IMR-90 (cell line): ENCODE data around the gene TMEM212. TPM values are rescaled to one million over a fixed set of nuclear protein-coding genes. Genes with fewer than 3 reads are reported as not detected.

Experiments
- ATAC-seq: fragments of 200-7000 bp; cut with Tn5 transposase; 2 replicates; pipeline ENCODE4 v1.9.1; 2020; ENCODE audit warnings: low read depth, mild to moderate bottlenecking, moderate library complexity
- BruUV-seq: library from RNA; stranded (reverse); fragments of 400-500 nt; replicated peaks from 2 replicates; lab custom pipeline; 2021; lab: Mats Ljungman, UMichigan
- CTCF ChIA-PET: fragments of 300-600 bp; formaldehyde crosslinking; extraction: SDS; loops from one replicate; lab custom pipeline; 2021; ENCODE audit warnings: antibody characterized with exemption; lab: Yijun Ruan, JAX
- POLR2A ChIA-PET: fragments of 300-600 bp; sonication (Branson Sonifier 250); formaldehyde crosslinking; loops from one replicate; lab custom pipeline; 2022; ENCODE audit warnings: antibody characterized with exemption; ENCODE audit not compliant: unreplicated experiment; lab: Charles Lee
- DNase-seq: peaks from one replicate; pipeline ENCODE4 v3.0.0; 2013
- H2AFZ ChIP-seq: replicated peaks from 2 replicates; pipeline ENCODE3; 2013; ENCODE audit warnings: low read length, mild to moderate bottlenecking; ENCODE audit not compliant: poor library complexity
- H2AK5ac ChIP-seq: 2 replicates; pipeline ENCODE4 v1.6.1; 2013; ENCODE audit warnings: low read depth, low read length, inconsistent platforms
- H2AK9ac ChIP-seq: replicated peaks from 2 replicates; pipeline ENCODE3; 2013; ENCODE audit warnings: mild to moderate bottlenecking, low read depth, low read length, moderate library complexity; ENCODE audit not compliant: poor library complexity
- H2BK120ac ChIP-seq: 2 replicates; pipeline ENCODE4 v1.6.1; 2013; ENCODE audit warnings: low read depth, low read length, inconsistent platforms
- H2BK15ac ChIP-seq: 3 replicates; pipeline ENCODE4 v1.6.1; 2013; ENCODE audit warnings: low read depth, low read length, inconsistent platforms
- H2BK20ac ChIP-seq: 2 replicates; pipeline ENCODE4 v1.6.1; 2013; ENCODE audit warnings: low read depth, mild to moderate bottlenecking, inconsistent platforms, low read length, moderate library complexity
- H2BK5ac ChIP-seq: 2 replicates; pipeline ENCODE4 v1.6.1; 2013; ENCODE audit warnings: mild to moderate bottlenecking, low read depth, low read length, inconsistent platforms; ENCODE audit not compliant: poor library complexity, severe bottlenecking
- H3K14ac ChIP-seq: replicated peaks from 2 replicates; pipeline ENCODE4 v1.6.1; 2013; ENCODE audit warnings: low read depth, low read length, inconsistent platforms
- H3K18ac ChIP-seq: 2 replicates; pipeline ENCODE4 v1.6.1; 2013; ENCODE audit warnings: low read depth, low read length, control low read depth
- H3K23ac ChIP-seq: 2 replicates; pipeline ENCODE4 v1.6.1; 2013; ENCODE audit warnings: low read depth, low read length, inconsistent platforms
- H3K27ac ChIP-seq: 2 replicates; pipeline ENCODE4 v1.5.1; 2013; ENCODE audit warnings: mild to moderate bottlenecking, control low read depth, low read length; ENCODE audit not compliant: insufficient read depth
- H3K27me3 ChIP-seq: 2 replicates; pipeline ENCODE4 v1.6.1; 2013; ENCODE audit warnings: low read length; ENCODE audit not compliant: control insufficient read depth, insufficient read depth
- H3K36me3 ChIP-seq: 2 replicates; pipeline ENCODE4 v1.6.1; 2013; ENCODE audit warnings: low read length, mixed read lengths; ENCODE audit not compliant: control insufficient read depth, insufficient read depth
- H3K4ac ChIP-seq: 2 replicates; pipeline ENCODE4 v1.6.1; 2013; ENCODE audit warnings: low read depth, low read length, inconsistent platforms
- H3K4me1 ChIP-seq: 2 replicates; pipeline ENCODE4 v1.6.1; 2013; ENCODE audit warnings: low read length, mixed read lengths; ENCODE audit not compliant: control insufficient read depth, insufficient read depth
- H3K4me2 ChIP-seq: 2 replicates; pipeline ENCODE4 v1.6.1; 2013; ENCODE audit warnings: low read depth, mild to moderate bottlenecking, control low read depth, low read length, moderate library complexity
- H3K4me3 ChIP-seq: 2 replicates; pipeline ENCODE4 v1.5.1; 2013; ENCODE audit warnings: low read depth, mild to moderate bottlenecking, control low read depth, low read length, moderate library complexity; ENCODE audit not compliant: insufficient read depth
- H3K56ac ChIP-seq: 2 replicates; pipeline ENCODE4 v1.6.1; 2013; ENCODE audit warnings: low read length, inconsistent platforms; ENCODE audit not compliant: insufficient read depth; ENCODE audit errors: extremely low read depth
- H3K79me1 ChIP-seq, 2 experiments: 2 replicates each; pipeline ENCODE4 v1.6.1; 2013; ENCODE audit warnings: low read length in 2 of 2, inconsistent platforms in 1 of 2, low read depth in 1 of 2
- H3K9ac ChIP-seq: 2 replicates; pipeline ENCODE4 v1.6.1; 2013; ENCODE audit warnings: low read depth, low read length, control low read depth
- H3K9me1 ChIP-seq: 2 replicates; pipeline ENCODE4 v1.6.1; 2013; ENCODE audit warnings: low read length, inconsistent platforms; ENCODE audit not compliant: insufficient read depth
- H3K9me3 ChIP-seq: 2 replicates; pipeline ENCODE4 v1.6.1; 2013; ENCODE audit warnings: low read length; ENCODE audit not compliant: control insufficient read depth, insufficient read depth
- H4K20me1 ChIP-seq: 2 replicates; pipeline ENCODE4 v1.6.1; 2013; ENCODE audit warnings: low read length, inconsistent platforms; ENCODE audit not compliant: insufficient read depth
- H4K5ac ChIP-seq: 2 replicates; pipeline ENCODE4 v1.6.1; 2013; ENCODE audit warnings: mild to moderate bottlenecking, low read depth, low read length, control low read depth
- H4K8ac ChIP-seq, 2 experiments: 2 replicates each; pipeline ENCODE4 v1.6.1; 2013; ENCODE audit warnings: low read depth in 2 of 2, low read length in 2 of 2, control low read depth in 1 of 2, inconsistent platforms in 1 of 2
- H4K91ac ChIP-seq: 2 replicates; pipeline ENCODE4 v1.6.1; 2013; ENCODE audit warnings: low read depth, low read length, inconsistent platforms; ENCODE audit not compliant: insufficient read depth
- CEBPB ChIP-seq: IDR thresholded peaks from 2 replicates; pipeline ENCODE4 v1.6.1; 2012; ENCODE audit warnings: low read depth, low read length, improper control_type of control experiment
- CTCF ChIP-seq: conservative IDR thresholded peaks from 2 replicates; pipeline ENCODE4 v1.5.1; 2012; ENCODE audit warnings: mild to moderate bottlenecking, low read depth, low read length, improper control_type of control experiment
- FOS ChIP-seq: fragments of 150-350 bp; IDR thresholded peaks from 2 replicates; pipeline ENCODE4 v1.6.1; 2016; ENCODE audit warnings: low read depth, low read length
- MAFK ChIP-seq: IDR thresholded peaks from 2 replicates; pipeline ENCODE4 v1.6.1; 2012; ENCODE audit warnings: low read depth, low read length, improper control_type of control experiment
- MAZ ChIP-seq: IDR thresholded peaks from 2 replicates; pipeline ENCODE4 v1.6.1; 2012; ENCODE audit warnings: low read depth, mild to moderate bottlenecking, low read length, improper control_type of control experiment, moderate library complexity, borderline replicate concordance
- POLR2A ChIP-seq: IDR thresholded peaks from 2 replicates; pipeline ENCODE4 v1.6.1; 2012; ENCODE audit warnings: mild to moderate bottlenecking, low read depth, low read length
- RAD21 ChIP-seq: IDR thresholded peaks from 2 replicates; pipeline ENCODE4 v1.6.1; 2012; ENCODE audit warnings: low read length, improper control_type of control experiment
- WGBS, 2 experiments: methylation state at CpG; one replicate each; pipeline versions ENCODE4 v1.1.5 to v1.1.7; 2013; ENCODE audit warnings: missing lambda C conversion rate in 2 of 2; ENCODE audit not compliant: insufficient read length in 1 of 2; ENCODE audit errors: extremely low coverage in 2 of 2; 5-methylcytosine and 5-hydroxymethylcytosine counted together
- dilution Hi-C: fragments of 300-500 bp; cut with HindIII; formaldehyde crosslinking; loops from one replicate; pipeline ENCODE4 v1.14.3; 2018; ENCODE audit warnings: low sequenced_read_pairs; ENCODE audit not compliant: unreplicated experiment
- in situ Hi-C: fragments of 300-500 bp; cut with MboI; formaldehyde crosslinking; loops from 3 replicates; pipeline ENCODE4 v1.14.3; 2019; ENCODE audit warnings: low sequenced_read_pairs, inconsistent platforms, mixed read lengths
- intact Hi-C: fragments of 100-400 bp; cut with micrococcal nuclease; formaldehyde crosslinking; loops from 2 replicates; pipeline ENCODE4 v1.10.0; 2022
- polyA plus RNA-seq, 3 experiments: library from polyadenylated mRNA; depleted of rRNA; stranded (reverse); fragments of >200 nt; gene quantifications; 2 replicates each; pipeline ENCODE4 v1.2.3, GENCODE V29; 2012; ENCODE audit warnings: low replicate concordance in 1 of 3
- total RNA-seq: library from RNA; depleted of rRNA; stranded (reverse); fragments of >200 nt; gene quantifications from 2 replicates; pipeline ENCODE4 v1.2.3, GENCODE V29; 2012

Gene TMEM212
- total and polyA plus RNA-seq, 2 of the 4 experiments (the other 2 are of a cell fraction): not detected

GRCh38 chr3:171838218-171838720 lies 4.9 kb upstream of the TMEM212 start:
- H2BK15ac ChIP-seq: peak overlapping the region; percentile 95; the same call in 2 of the 3 replicates
- peaks cover 11% of the 10 kb centered on the region for H3K4me1 ChIP-seq
- H3K4me3 ChIP-seq: peak overlapping the region; percentile 24; the same call in 1 of the 2 replicates
- DNase-seq (peak; percentile 78), ATAC-seq (peak; percentile 82)
- H3K9me1 ChIP-seq: no peaks in the 10 kb centered on the region; the same call in none of the 2 replicates
- dilution Hi-C loops (no loop called here), intact Hi-C loops (loop anchor here (1.0 kb wide), 1 partner anchor 36 kb away; no protein-coding TSS in a partner anchor), in situ Hi-C loops (no loop called here)
- H4K8ac ChIP-seq: peak overlapping the region; percentile 66 to 89; a peak in 3 of 4 replicates
- H3K18ac ChIP-seq: peak overlapping the region; percentile 74
- no peak overlapping the region for H2AK9ac ChIP-seq
- H2BK120ac ChIP-seq: peak overlapping the region; percentile 98
- H3K4me2 ChIP-seq: peak overlapping the region; percentile 72
- H3K9me3 ChIP-seq: no peaks in the 10 kb centered on the region
- H3K14ac ChIP-seq: peak overlapping the region; percentile 83
- no TSS peak for BruUV-seq
- H3K9ac ChIP-seq: peak overlapping the region; percentile 68
- 7% methylated on average over 3 of the region's 6 CpGs; no CpG with 5 or more reads in 1 of the 2 experiments for WGBS, 2 experiments
- H3K79me1 ChIP-seq: 0 out of 4 replicates have a peak, but pooled peaks cover 0 to 4% of the 10 kb centered on the region in 2 experiments
- H3K27me3 ChIP-seq: no peaks in the 10 kb centered on the region
- peak overlapping the region; percentile 84 for H3K56ac ChIP-seq
- H2AK5ac ChIP-seq: 0 out of 2 replicates have a peak overlapping the region, but pooled peaks have one; percentile 25
- peak overlapping the region; percentile 84 for H3K23ac ChIP-seq
- ChIA-PET CTCF (interaction anchor here (0.6 to 1.8 kb wide), 3 partner anchors 8 to 244 kb away, joined by 3 to 4 read pairs (median 3); no protein-coding TSS in a partner anchor), POLR2A (interaction anchor here (0.6 kb wide), 1 partner anchor 532 kb away, joined by 3 read pairs; no protein-coding TSS in a partner anchor)
- TF ChIP-seq RAD21 (0 out of 2 replicates have a peak, but pooled peaks have one; percentile 2), POLR2A (no peak), FOS (no peak), MAFK (no peak), MAZ (no peak), CTCF (0 out of 2 replicates have a peak, but pooled peaks have one; percentile 2), CEBPB (peak; percentile 89)
- H3K27ac ChIP-seq: peak overlapping the region; percentile 91
- peak overlapping the region; percentile 56 for H4K5ac ChIP-seq
- H2BK20ac ChIP-seq: peak overlapping the region; percentile 96
- H2BK5ac ChIP-seq: peak overlapping the region; percentile 92
- peak overlapping the region; percentile 91 for H3K4ac ChIP-seq
- H4K20me1 ChIP-seq: no peaks in the 10 kb centered on the region
- H4K91ac ChIP-seq: peak overlapping the region; percentile 85
- no peaks in the 10 kb centered on the region for H3K36me3 ChIP-seq
- H2AFZ ChIP-seq: peak overlapping the region; percentile 84
